GM18526 (cell line): Measurements from ENCODE around the gene REPIN1.

Experiments
- POLR2A ChIP-seq: IDR thresholded peaks from 3 replicates; pipeline ENCODE4 v1.6.1; 2011; ENCODE audit not compliant: insufficient read length; ENCODE audit errors: extremely low read depth

Gene REPIN1

GRCh38 chr7:150410131-150410530 is 41.5 kb downstream of the REPIN1 start:
- TF ChIP-seq POLR2A: no peak

DNA sequence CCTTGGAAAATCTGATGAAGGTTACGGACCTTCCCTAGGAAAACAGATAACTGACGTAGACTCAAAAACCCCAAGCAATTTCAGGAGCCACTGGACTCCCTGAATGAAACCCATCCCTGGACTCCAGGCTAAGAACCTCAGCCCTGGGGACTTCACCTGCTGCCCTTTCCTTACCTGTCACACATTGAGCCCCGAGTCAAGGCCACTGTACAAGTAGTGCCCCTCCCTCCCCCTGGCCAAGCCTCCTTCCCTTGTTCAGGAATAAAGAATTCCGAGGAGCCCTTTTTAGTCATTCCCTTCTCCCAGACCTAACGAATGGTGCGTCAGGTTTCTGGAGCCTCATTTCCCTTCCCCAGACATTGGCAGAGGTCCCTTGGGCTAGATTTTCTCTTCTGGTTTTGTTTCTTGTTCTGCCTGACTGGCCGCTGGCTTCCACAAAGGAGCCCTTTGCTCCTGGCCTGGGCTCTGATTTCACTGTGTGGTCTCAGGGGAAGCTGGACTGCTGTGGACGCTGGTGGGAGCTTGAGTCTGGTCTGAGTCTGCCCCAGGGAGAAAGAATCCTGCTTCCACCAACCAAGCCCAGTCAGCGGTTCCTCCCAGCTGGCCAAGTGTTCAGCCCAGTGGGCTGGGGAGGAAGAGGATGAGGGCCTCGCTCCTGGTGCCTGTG is 42.2 kb downstream of the REPIN1 start:
- TF ChIP-seq POLR2A: no peak

- TF ChIP-seq POLR2A: no peak
Observed at GRCh38 chr7:150411606-150412005, 43.0 kb downstream of the REPIN1 start.

GRCh38 chr7:150412016-150412415 is 43.4 kb downstream of the REPIN1 start:
- TF ChIP-seq POLR2A: no peak

GRCh38 chr7:150412518-150413488 is 44.2 kb downstream of the REPIN1 start:
- no peak for TF ChIP-seq POLR2A

DNA sequence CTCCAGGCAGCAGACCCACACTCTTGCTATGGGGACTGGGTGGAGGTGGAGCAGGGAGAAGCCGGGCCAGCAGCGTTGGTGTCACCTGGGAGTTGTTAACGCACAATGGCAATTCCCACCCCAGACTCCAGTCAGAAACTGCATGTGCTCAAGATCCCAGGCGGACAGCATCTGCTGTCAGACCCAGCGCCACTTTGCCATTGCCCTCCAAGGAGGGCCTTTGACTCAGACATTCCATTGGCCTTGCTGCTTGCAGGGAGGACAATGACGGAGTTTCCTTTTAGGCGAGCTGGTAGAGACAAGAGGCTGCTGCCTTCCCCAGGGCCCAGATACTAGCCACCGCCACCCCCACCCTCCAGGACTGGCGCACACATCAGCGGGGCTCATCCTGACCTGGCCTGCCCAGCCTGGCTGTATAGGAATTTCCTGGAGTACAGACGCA is 45.0 kb downstream of the REPIN1 start:
- TF ChIP-seq POLR2A: no peak

DNA sequence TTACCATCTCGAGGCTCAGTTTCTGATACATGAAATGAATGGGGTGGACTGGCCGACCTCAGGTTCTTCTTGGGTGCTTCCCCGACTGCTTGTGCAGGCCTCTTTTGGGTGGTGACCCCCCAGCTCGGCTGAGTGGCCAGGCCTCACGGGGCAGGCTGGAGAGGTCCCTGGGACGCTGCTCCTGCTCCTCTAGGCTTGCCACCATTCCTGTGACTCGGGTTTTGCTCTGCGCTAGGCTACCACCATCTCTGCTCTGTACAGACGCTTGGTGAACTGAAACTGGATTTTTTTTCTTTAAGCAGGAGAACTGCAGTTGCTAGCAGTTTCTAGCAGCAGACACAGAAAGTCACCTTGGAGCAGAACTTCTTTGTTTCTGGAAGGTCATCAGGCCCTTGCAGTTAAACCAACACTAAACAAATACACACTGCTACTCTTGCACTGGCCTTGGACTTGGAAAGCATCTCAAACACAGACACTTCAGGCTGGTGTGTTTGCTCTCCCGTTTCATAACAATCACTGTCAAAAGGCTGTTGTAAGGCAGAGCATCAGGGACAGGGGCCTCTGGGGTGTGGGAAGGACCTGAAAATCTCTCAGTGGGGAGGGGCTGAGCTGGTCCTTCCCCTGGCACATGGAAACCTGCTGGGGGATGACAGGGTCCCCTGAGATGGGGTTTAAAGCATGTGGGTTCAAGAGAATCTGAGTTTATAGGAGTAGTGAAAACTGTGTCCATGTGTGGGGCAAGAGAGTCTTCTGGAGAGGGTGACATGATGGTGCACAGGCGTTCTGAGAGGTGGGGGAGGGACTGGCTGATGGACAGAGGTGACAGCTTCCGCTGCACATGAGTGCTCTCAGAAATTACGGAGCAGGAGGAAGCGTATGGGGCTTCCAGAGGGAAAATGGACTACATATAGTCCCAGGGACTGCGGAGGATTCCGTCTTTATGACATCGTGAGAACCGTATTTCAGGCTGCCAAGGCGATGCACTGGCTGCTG is 46.8 kb downstream of the REPIN1 start:
- no peak for TF ChIP-seq POLR2A

GRCh38 chr7:150417239-150417638 is 48.6 kb downstream of the REPIN1 start:
- no peak for TF ChIP-seq POLR2A

- TF ChIP-seq POLR2A: no peak
Observed at GRCh38 chr7:150417863-150418262, 49.2 kb downstream of the REPIN1 start.

- no peak for TF ChIP-seq POLR2A
Observed at GRCh38 chr7:150420242-150420641, 51.6 kb downstream of the REPIN1 start.

DNA sequence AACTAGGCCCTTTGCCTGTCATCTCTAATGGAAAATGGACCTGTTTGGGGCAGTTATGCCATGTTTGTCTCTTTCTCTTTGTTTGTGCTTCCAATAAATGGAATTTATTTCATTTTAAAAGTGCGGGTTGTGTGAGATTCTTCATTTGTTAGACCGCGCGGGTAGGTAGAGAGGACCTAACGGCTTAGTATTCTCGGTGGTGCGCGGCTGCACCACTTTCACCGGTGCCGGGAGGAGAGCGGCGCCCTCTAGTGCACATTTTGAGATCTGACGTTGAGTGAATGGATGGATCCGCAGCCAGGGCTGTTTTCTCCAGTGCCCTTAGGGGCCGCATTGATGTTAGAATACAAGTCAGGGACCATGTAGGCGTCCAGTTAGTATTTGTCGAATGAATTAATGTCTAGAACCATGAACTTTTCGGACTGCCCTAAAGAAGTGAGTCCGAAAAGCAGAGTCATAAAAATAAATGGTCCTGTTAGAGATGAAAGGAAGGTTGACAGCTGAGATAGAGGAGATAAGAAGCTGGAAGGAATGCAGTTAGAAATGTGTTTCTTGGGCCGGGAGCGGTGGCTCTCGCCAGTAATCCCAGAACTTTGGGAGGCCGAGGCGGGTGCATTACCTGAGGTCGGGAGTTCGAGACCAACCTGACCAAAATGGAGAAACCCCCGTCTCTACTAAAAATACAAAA is 52.5 kb downstream of the REPIN1 start:
- no peak for TF ChIP-seq POLR2A

GRCh38 chr7:150421831-150422230 is 53.2 kb downstream of the REPIN1 start:
- TF ChIP-seq POLR2A: no peak
